Measurements from ENCODE around the gene OLIG3. TPM values are rescaled to one million over a fixed set of nuclear protein-coding genes. Genes with fewer than 3 reads are reported as not detected.
A peak's percentile ranks its signal among the peaks of the same experiment; 100 is the strongest.

The OLIG3 gene
- total RNA-seq, 4 donors from 2014 or later, result not detected

DNA sequence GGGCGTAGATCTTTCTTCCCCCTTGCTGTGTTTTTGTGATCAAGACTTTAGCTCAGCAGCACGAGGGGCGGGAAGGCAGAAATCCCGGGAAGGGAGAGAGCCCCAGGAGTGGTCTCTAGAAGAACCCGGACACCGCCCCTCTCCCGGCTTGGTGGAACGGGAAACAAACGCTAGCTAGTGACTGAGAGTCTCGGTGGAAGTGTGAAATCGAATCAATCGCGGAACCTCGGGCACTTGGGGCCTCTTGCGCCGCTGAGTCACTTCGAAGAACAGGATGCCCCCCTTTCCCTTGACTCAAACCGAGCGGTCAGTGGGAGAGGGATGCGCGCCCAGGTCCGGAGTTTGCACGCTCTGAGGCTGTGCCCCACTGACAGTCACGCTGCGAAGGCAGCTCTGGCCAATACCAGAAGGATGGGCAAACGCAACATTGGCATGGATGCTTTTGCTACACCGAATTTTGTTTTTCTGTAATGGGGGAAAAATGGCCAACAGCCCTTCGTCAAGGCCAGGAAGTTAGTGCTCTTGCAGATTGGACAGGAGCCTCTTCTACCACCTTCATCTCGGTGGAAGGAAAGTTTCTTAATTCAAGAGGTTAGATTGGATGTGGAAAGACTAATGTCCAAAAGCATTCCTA, 1.6 kb upstream of the OLIG3 start:
- TF ChIP-seq, protein P1, sequence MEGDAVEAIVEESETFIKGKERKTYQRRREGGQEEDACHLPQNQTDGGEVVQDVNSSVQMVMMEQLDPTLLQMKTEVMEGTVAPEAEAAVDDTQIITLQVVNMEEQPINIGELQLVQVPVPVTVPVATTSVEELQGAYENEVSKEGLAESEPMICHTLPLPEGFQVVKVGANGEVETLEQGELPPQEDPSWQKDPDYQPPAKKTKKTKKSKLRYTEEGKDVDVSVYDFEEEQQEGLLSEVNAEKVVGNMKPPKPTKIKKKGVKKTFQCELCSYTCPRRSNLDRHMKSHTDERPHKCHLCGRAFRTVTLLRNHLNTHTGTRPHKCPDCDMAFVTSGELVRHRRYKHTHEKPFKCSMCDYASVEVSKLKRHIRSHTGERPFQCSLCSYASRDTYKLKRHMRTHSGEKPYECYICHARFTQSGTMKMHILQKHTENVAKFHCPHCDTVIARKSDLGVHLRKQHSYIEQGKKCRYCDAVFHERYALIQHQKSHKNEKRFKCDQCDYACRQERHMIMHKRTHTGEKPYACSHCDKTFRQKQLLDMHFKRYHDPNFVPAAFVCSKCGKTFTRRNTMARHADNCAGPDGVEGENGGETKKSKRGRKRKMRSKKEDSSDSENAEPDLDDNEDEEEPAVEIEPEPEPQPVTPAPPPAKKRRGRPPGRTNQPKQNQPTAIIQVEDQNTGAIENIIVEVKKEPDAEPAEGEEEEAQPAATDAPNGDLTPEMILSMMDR (IDR thresholded peaks at IDR 0.05), result no peak
- TF ChIP-seq EP300 (IDR thresholded peaks at IDR 0.05), result no peak
- TF ChIP-seq POLR2A (IDR thresholded peaks at IDR 0.05), result no peak
- 7% methylated on average over 24 to 29 of the region's 29 CpGs for WGBS, 2 donors
- no peak overlapping the region for H3K27ac ChIP-seq
- H3K36me3 ChIP-seq, result no peaks in the 10 kb centered on the region
- H3K27me3 ChIP-seq, result peaks cover 4 to 100% of the 10 kb centered on the region in 2 donors
- H3K9me3 ChIP-seq, result no peaks in the 10 kb centered on the region
- H3K4me3 ChIP-seq, result no peak overlapping the region
- DNase-seq (ENCODE audit: low spot score in 2 of 2), result no peak
- peaks cover 0 to 56% (median 38%) of the 10 kb centered on the region in 4 donors for H3K4me1 ChIP-seq

DNA sequence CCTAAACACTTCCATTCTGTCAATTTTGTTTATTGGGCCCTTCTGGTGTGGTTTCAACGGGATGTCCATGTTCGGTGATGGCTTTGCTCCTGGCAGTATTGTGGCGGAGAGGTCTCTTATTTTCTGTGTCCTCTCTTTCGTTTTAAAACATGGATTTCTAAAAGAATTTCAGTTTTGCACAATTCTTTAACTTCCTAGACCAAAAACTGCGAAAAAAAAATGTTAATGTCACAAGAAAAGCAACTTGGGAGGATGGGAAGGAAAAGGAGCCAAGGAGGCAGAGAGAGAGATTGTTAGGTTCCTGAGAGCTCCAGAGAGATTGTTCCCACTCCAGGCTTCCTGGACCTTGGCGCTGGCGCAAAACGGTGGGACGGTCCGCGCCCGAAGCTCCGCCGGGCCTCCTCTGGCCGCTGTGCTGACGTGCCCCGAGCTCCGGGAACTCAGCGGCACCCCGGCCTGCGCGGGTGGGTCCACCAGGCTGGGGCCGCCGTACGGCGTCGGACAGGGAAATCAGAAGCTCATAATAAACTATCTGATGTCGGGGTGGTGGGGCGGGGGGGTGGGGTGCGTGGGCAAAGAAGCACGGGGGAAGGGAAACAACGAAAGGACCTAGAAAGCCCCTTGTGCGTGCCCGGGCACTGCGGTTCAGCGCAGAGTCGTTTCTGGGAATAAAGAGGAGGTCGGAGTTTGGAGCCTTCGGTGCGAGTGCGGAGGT, 951 bp upstream of the OLIG3 start:
- DNase-seq (ENCODE audit: low spot score in 2 of 2), result no peak
- peaks cover 0 to 56% (median 38%) of the 10 kb centered on the region in 4 donors for H3K4me1 ChIP-seq
- H3K36me3 ChIP-seq, result no peaks in the 10 kb centered on the region
- no peak overlapping the region for H3K27ac ChIP-seq
- H3K4me3 ChIP-seq, result peak overlapping the region in 1 of 4 donors; percentile 7
- TF ChIP-seq POLR2A (IDR thresholded peaks at IDR 0.05) (no peak), EP300 (IDR thresholded peaks at IDR 0.05) (peak in 1 of 2 donors; percentile 21)
- WGBS, 2 donors, result 5 to 9% methylated on average over 36 to 41 of the region's 41 CpGs
- no peaks in the 10 kb centered on the region for H3K9me3 ChIP-seq
- peaks cover 4 to 100% of the 10 kb centered on the region in 2 donors for H3K27me3 ChIP-seq

DNA sequence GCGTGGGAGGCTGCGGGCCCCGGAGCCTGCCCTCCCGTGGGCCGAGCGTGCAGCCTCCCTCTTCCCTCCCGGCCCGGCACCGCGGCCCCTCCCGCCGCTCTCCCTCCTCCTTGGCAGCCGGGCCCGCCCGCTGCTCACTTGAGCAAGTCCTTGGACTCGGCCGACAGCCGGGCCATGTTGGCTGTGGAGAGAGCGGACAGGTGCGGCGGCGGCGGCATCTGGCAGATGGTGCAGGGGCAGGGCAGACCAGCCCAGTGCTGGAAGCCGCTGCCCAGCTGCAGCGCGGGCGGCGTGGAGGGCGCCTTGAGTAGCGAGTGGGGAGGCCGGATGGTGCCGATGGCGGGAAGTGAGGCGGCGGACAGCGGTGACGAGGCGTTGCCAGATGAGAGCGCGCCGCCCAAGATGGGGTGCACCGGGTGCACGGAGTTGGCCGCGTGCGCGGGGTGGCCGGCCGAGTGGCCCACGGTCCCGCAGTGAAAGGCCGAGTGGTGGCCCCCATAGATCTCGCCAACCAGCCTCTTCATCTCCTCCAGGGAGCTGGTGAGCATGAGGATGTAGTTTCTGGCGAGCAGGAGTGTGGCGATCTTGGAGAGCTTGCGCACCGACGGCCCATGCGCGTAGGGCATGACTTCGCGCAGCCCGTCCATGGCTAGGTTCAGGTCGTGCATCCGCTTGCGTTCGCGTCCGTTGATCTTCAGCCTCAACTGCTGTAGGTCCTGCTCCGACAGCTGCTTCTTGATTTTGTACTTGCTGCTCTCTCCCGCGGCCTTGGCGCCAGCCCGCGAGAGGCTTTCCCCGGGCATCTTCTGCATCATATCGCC, 766 bp downstream of the OLIG3 start:
- WGBS, 2 donors, result 4 to 7% methylated on average over 39 to 74 of the region's 77 CpGs
- no peak for DNase-seq (ENCODE audit: low spot score in 2 of 2)
- TF ChIP-seq POLR2A (IDR thresholded peaks at IDR 0.05) (no peak), EP300 (IDR thresholded peaks at IDR 0.05) (no peak)
- TF ChIP-seq, protein P1 (IDR thresholded peaks at IDR 0.05), result no peak
- H3K9me3 ChIP-seq, result no peaks in the 10 kb centered on the region
- peaks cover 0 to 69% (median 43%) of the 10 kb centered on the region in 4 donors for H3K4me1 ChIP-seq
- H3K27me3 ChIP-seq, result peaks cover 6 to 100% of the 10 kb centered on the region in 2 donors
- no peaks in the 10 kb centered on the region for H3K36me3 ChIP-seq
- peak overlapping the region in 1 of 4 donors; percentile 26 for H3K4me3 ChIP-seq
- no peak overlapping the region for H3K27ac ChIP-seq

DNA sequence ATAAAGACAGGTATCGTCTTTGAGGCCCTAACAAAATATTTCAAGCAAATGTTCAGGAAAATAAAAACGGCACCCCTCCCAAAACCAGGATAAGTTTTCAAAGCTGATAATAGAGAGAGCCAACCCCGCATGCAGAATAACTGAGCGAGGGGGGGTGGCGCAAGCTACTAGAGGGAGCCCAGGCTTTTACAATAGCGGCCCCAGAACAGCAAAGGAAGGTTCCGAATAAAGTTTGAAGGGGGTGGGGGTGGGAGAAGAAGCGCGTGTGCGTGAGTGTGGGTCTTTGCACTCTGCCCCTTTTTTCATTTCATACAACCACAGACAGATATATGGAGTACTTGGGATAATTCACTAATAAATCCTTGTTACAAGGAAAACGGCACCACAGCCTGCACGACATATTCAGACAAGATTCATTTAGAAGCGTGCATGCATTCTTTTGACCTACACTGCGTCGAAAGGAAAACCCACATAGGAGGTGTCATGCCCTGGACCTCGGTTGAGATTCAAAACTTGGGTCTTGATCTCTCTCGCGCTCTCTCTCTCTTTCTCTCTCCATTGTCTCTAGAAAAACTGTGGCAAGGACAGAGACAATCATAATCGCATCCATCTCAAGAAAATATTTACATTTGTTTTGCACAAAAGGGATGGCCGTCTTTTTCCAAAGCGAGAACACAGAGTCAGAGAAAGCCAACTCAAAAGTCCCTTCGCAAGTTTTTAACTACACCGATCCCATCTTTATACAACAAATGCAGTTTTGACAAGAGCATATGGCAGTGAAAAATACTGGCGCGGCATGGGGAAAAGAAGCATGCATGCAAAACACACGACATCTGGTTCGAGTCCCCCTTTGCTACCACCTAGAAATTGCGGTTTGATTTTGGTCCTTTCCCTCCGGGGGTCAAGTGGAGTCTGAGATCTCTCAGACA, 1.6 kb downstream of the OLIG3 start:
- WGBS, 2 donors, result 17 to 20% methylated on average over 29 of the region's 29 CpGs
- H3K36me3 ChIP-seq, result no peaks in the 10 kb centered on the region
- H3K4me3 ChIP-seq, result peak overlapping the region in 1 of 4 donors; percentile 26
- peaks cover 6 to 100% of the 10 kb centered on the region in 2 donors for H3K27me3 ChIP-seq
- DNase-seq (ENCODE audit: low spot score in 2 of 2), result no peak
- no peaks in the 10 kb centered on the region for H3K9me3 ChIP-seq
- peaks cover 0 to 71% (median 41%) of the 10 kb centered on the region in 4 donors for H3K4me1 ChIP-seq
- TF ChIP-seq EP300 (IDR thresholded peaks at IDR 0.05) (no peak), POLR2A (IDR thresholded peaks at IDR 0.05) (no peak)
- TF ChIP-seq, protein P1 (IDR thresholded peaks at IDR 0.05), result no peak
- no peak overlapping the region for H3K27ac ChIP-seq

DNA sequence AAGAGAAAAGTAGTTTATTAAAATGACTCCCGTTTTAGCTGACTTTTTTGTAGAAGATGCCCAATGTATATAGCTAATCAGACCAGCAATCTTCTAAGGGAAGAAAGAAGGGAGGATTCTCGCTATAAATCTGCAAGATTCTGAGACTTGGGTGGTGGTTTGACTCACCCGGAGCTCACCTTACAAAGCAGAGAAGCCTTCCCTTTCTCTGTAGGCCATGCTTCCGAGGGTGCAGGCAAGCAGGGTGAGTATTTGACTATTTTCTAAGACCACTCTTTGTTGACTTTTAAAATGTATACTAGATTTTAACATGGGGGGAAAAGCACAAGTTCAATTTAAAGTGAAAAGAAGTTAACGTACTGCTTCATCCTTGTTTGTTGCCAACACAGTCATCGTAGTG, 2.7 kb downstream of the OLIG3 start:
- TF ChIP-seq EP300 (IDR thresholded peaks at IDR 0.05), result no peak
- TF ChIP-seq, protein P1 (IDR thresholded peaks at IDR 0.05), result no peak
- TF ChIP-seq POLR2A (IDR thresholded peaks at IDR 0.05), result no peak
- Histone ChIP-seq H3K27ac (no peak overlapping the region), H3K9me3 (no peaks in the 10 kb centered on the region), H3K4me3 (no peak overlapping the region), H3K36me3 (no peaks in the 10 kb centered on the region), H3K27me3 (peaks cover 6 to 100% of the 10 kb centered on the region in 2 donors), H3K4me1 (peaks cover 0 to 64% (median 32%) of the 10 kb centered on the region in 4 donors)
- WGBS, 2 donors, result 57 to 79% methylated on average over 6 of the region's 6 CpGs
- DNase-seq (ENCODE audit: low spot score in 2 of 2), result no peak

All from tibial nerve (tissue), 4 donors.